GM23248 (cell line): ENCODE measurements around the gene TRIM41. TPM values are rescaled to one million over a fixed set of nuclear protein-coding genes. Genes with fewer than 3 reads are reported as not detected.
"Not testable (repeated sequence)": the region's sequence is repeated elsewhere in the genome, so short reads cannot be mapped to it uniquely, and the experiment has no call there.

ENCODE experiments used
- DNase-seq: peaks from one replicate; pipeline ENCODE4 v3.0.0-alpha.2; 2015
- H2AFZ ChIP-seq: fragments of 200-600 bp; sonication (generic); 2 replicates; pipeline ENCODE4 v1.6.1; 2016; ENCODE audit warnings: antibody characterized with exemption
- H3F3A ChIP-seq: fragments of 200-600 bp; sonication (generic); 2 replicates; pipeline ENCODE4 v1.6.1; 2016; ENCODE audit warnings: mild to moderate bottlenecking, antibody characterized with exemption, mixed run types; ENCODE audit not compliant: insufficient read depth
- H3K27ac ChIP-seq: fragments of 200-600 bp; sonication (generic); 2 replicates; pipeline ENCODE4 v1.5.1; 2016; ENCODE audit warnings: mild to moderate bottlenecking
- H3K27me3 ChIP-seq: fragments of 200-600 bp; sonication (generic); replicated peaks from 2 replicates; pipeline ENCODE4 v1.6.1; 2016; ENCODE audit warnings: mild to moderate bottlenecking; ENCODE audit not compliant: insufficient read depth
- H3K36me3 ChIP-seq: fragments of 200-600 bp; sonication (generic); 2 replicates; pipeline ENCODE4 v1.6.1; 2016; ENCODE audit warnings: low read depth, mild to moderate bottlenecking
- H3K4me1 ChIP-seq: fragments of 200-600 bp; sonication (generic); 2 replicates; pipeline ENCODE4 v1.6.1; 2016; ENCODE audit warnings: mild to moderate bottlenecking; ENCODE audit not compliant: insufficient read depth
- H3K4me2 ChIP-seq: fragments of 200-600 bp; sonication (generic); one replicate; pipeline ENCODE4 v1.6.1; 2016; ENCODE audit warnings: mild to moderate bottlenecking; ENCODE audit not compliant: unreplicated experiment
- H3K4me3 ChIP-seq: fragments of 200-600 bp; sonication (generic); 2 replicates; pipeline ENCODE4 v1.5.1; 2016; ENCODE audit warnings: mild to moderate bottlenecking
- H3K79me2 ChIP-seq: fragments of 200-600 bp; sonication (generic); 2 replicates; pipeline ENCODE4 v1.6.1; 2016; ENCODE audit warnings: mild to moderate bottlenecking; ENCODE audit not compliant: insufficient read depth
- H3K9ac ChIP-seq: fragments of 200-600 bp; sonication (generic); 2 replicates; pipeline ENCODE4 v1.6.1; 2016; ENCODE audit warnings: mild to moderate bottlenecking
- H3K9me2 ChIP-seq: fragments of 200-600 bp; sonication (generic); 2 replicates; pipeline ENCODE4 v1.6.1; 2016; ENCODE audit warnings: mixed run types, mild to moderate bottlenecking, moderate library complexity; ENCODE audit not compliant: insufficient read depth
- H3K9me3 ChIP-seq: fragments of 200-600 bp; sonication (generic); one replicate; pipeline ENCODE4 v1.6.1; 2017; ENCODE audit warnings: low read depth
- H4K20me1 ChIP-seq: fragments of 200-600 bp; sonication (generic); 2 replicates; pipeline ENCODE4 v1.6.0; 2016; ENCODE audit not compliant: insufficient read depth
- EZH2 ChIP-seq: fragments of 200-600 bp; sonication (generic); IDR thresholded peaks from 2 replicates; pipeline ENCODE4 v1.6.1; 2018; ENCODE audit warnings: antibody characterized with exemption, mild to moderate bottlenecking; ENCODE audit not compliant: insufficient read depth, poor library complexity, severe bottlenecking
- EZH2phosphoT487 ChIP-seq: fragments of 200-600 bp; sonication (generic); IDR thresholded peaks from 2 replicates; pipeline ENCODE4 v1.6.1; 2018; ENCODE audit warnings: antibody characterized with exemption, moderate library complexity, mild to moderate bottlenecking, low read depth; ENCODE audit not compliant: insufficient read depth
- WGBS, 2 experiments: methylation state at CpG; one replicate each; pipeline ENCODE4 v1.1.6; 2015 to 2017; ENCODE audit warnings: low lambda C conversion rate in 2 of 2, low coverage in 1 of 2; ENCODE audit errors: missing lambda C conversion rate in 2 of 2; 5-methylcytosine and 5-hydroxymethylcytosine counted together
- in situ Hi-C: fragments of 300-500 bp; cut with MboI; formaldehyde crosslinking; loops from 2 replicates; pipeline ENCODE4 v1.15.0; 2020
- polyA plus RNA-seq: library from polyadenylated mRNA; unstranded; fragments of >200 nt; fragmentation: Nextera tagmentation; extraction: Ambion mirVana; gene quantifications from 2 replicates; pipeline ENCODE4 v1.2.1, GENCODE V29; 2016
- total RNA-seq: library from RNA; depleted of rRNA; stranded (reverse); fragments of >200 nt; shearing (Covaris generic); gene quantifications from 2 replicates; pipeline ENCODE4 v1.2.3, GENCODE V29; 2014

The TRIM41 gene
- total and polyA plus RNA-seq, 2 experiments from 2014 or later = 3.8 to 18.6 TPM

GRCh38 chr5:181210698-181211097 is 12.4 kb upstream of the TRIM41 start:
- H4K20me1 ChIP-seq, in situ Hi-C loops, H3K9me2 ChIP-seq, H3K27ac ChIP-seq, H3K4me3 ChIP-seq, H3K4me2 ChIP-seq, H3K9ac ChIP-seq, H3K79me2 ChIP-seq, H3K9me3 ChIP-seq, H3K4me1 ChIP-seq, DNase-seq, H3K36me3 ChIP-seq, H3K27me3 ChIP-seq, H2AFZ ChIP-seq: not testable (repeated sequence)
- H3F3A ChIP-seq = peaks cover 22% of the 10 kb centered on the region
- WGBS, 2 experiments = 79 to 80% methylated on average over 17 of the region's 17 CpGs

GRCh38 chr5:181211208-181211607 is 11.9 kb upstream of the TRIM41 start:
- in situ Hi-C loops = no loop called here

DNA sequence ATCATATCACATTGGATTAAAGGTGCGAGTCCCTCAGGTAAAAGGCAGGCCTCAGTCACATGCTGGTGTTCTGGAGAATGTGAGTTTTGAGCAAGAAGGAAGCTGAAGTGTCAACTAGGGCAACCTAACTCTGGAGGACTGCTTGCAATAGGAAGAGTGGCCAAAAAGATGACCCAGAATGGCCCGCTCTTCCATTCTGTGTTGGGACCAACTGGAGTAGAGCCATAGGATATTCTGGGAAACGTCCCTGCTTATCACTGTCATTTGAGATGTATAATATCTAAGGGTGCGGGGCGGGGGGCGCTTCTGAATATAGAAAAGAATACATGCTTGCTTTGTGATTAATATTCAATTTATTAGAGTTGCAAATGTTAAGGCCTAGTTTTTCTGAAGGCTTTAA is 11.0 kb upstream of the TRIM41 start:
- H3K9me3 ChIP-seq = no peaks in the 10 kb centered on the region
- 79 to 82% methylated on average over 6 of the region's 6 CpGs for WGBS, 2 experiments
- H3K27ac ChIP-seq = no peak overlapping the region
- H3F3A ChIP-seq = peaks cover 19% of the 10 kb centered on the region
- no peak overlapping the region for H3K9ac ChIP-seq
- TF ChIP-seq EZH2phosphoT487 (no peak), EZH2 (no peak)
- H4K20me1 ChIP-seq = no peaks in the 10 kb centered on the region
- H2AFZ ChIP-seq = no peak overlapping the region
- H3K27me3 ChIP-seq = no peaks in the 10 kb centered on the region
- no peak overlapping the region for H3K4me3 ChIP-seq
- no peaks in the 10 kb centered on the region for H3K36me3 ChIP-seq
- no peaks in the 10 kb centered on the region for H3K79me2 ChIP-seq
- H3K4me1 ChIP-seq = no peaks in the 10 kb centered on the region
- no peak overlapping the region for H3K4me2 ChIP-seq
- no peak for DNase-seq
- in situ Hi-C loops = no loop called here
- no peaks in the 10 kb centered on the region for H3K9me2 ChIP-seq

More at GRCh38 chr5:181211208-181211607, 11.9 kb upstream of the TRIM41 start:
- Histone ChIP-seq H3K9me3 (no peaks in the 10 kb centered on the region), H2AFZ (no peak overlapping the region), H3K79me2 (no peaks in the 10 kb centered on the region), H3K27ac (no peak overlapping the region), H3K4me3 (no peak overlapping the region), H3K4me2 (no peak overlapping the region), H4K20me1 (no peaks in the 10 kb centered on the region), H3K36me3 (no peaks in the 10 kb centered on the region), H3K9me2 (no peaks in the 10 kb centered on the region), H3F3A (peaks cover 19% of the 10 kb centered on the region), H3K27me3 (no peaks in the 10 kb centered on the region), H3K4me1 (no peaks in the 10 kb centered on the region), H3K9ac (no peak overlapping the region)
- DNase-seq = no peak
- TF ChIP-seq EZH2phosphoT487 = no peak
- no peak for TF ChIP-seq EZH2
- 64 to 70% methylated on average over 7 of the region's 7 CpGs for WGBS, 2 experiments

- TF ChIP-seq EZH2 = no peak
- no peak for TF ChIP-seq EZH2phosphoT487
- H3K4me2 ChIP-seq = no peak overlapping the region
- no peak for DNase-seq
- H3F3A ChIP-seq = peaks cover 21% of the 10 kb centered on the region
- H3K9ac ChIP-seq = no peak overlapping the region
- no peaks in the 10 kb centered on the region for H3K9me3 ChIP-seq
- H2AFZ ChIP-seq = no peak overlapping the region
- no peak overlapping the region for H3K27ac ChIP-seq
- H3K9me2 ChIP-seq = no peaks in the 10 kb centered on the region
- no peaks in the 10 kb centered on the region for H3K4me1 ChIP-seq
- WGBS, 2 experiments = 66 to 67% methylated on average over 2 of the region's 2 CpGs
- in situ Hi-C loops = no loop called here
- no peaks in the 10 kb centered on the region for H3K79me2 ChIP-seq
- no peaks in the 10 kb centered on the region for H3K27me3 ChIP-seq
- no peaks in the 10 kb centered on the region for H3K36me3 ChIP-seq
- no peaks in the 10 kb centered on the region for H4K20me1 ChIP-seq
- H3K4me3 ChIP-seq = no peak overlapping the region
Measured at GRCh38 chr5:181212934-181213333, 10.1 kb upstream of the TRIM41 start.

GRCh38 chr5:181214249-181214648 is 8.8 kb upstream of the TRIM41 start:
- in situ Hi-C loops, H3K9me2 ChIP-seq, DNase-seq: not testable (repeated sequence)

More at GRCh38 chr5:181214249-181214648, 8.8 kb upstream of the TRIM41 start:
- not testable (repeated sequence) for H2AFZ ChIP-seq, H3K27ac ChIP-seq, H3K9ac ChIP-seq, H4K20me1 ChIP-seq, H3K79me2 ChIP-seq, H3K36me3 ChIP-seq, H3K4me2 ChIP-seq, H3K9me3 ChIP-seq, H3K4me3 ChIP-seq, H3K4me1 ChIP-seq, H3K27me3 ChIP-seq
- peaks cover 16% of the 10 kb centered on the region for H3F3A ChIP-seq
- 85 to 86% methylated on average over 10 of the region's 10 CpGs for WGBS, 2 experiments
